CD4-positive, alpha-beta T cell (primary cell): ENCODE measurements around the gene SHISA3. TPM values are rescaled to one million over a fixed set of nuclear protein-coding genes. Genes with fewer than 3 reads are reported as not detected.
A peak's percentile ranks its signal among the peaks of the same experiment; 100 is the strongest.

Experiments used
- ATAC-seq: fragments of 200-7000 bp; cut with Tn5 transposase; one replicate; pipeline ENCODE4 v1.10.0; 2022; ENCODE audit warnings: mild to moderate bottlenecking; ENCODE audit not compliant: poor library complexity
- CTCF ChIA-PET: fragments of 350-600 bp; sonication (Branson Sonifier 250); formaldehyde crosslinking; loops from one replicate; lab custom pipeline; 2021; ENCODE audit warnings: antibody characterized with exemption, inconsistent platforms; lab: Charles Lee
- POLR2A ChIA-PET: fragments of 350-600 bp; sonication (Branson Sonifier 250); formaldehyde crosslinking; loops from one replicate; lab custom pipeline; 2021; ENCODE audit warnings: antibody characterized with exemption, inconsistent platforms; lab: Charles Lee
- DNase-seq, 14 experiments: peaks; one replicate each; pipeline ENCODE4 v3.0.0-alpha.2; 2013 to 2020; ENCODE audit warnings: mixed read lengths in 2 of 14
- H3K27ac ChIP-seq, 2 donors: one replicate each; pipeline versions ENCODE4 v1.5.1 to v1.7.0; 2013; ENCODE audit warnings: low read length in 2 of 2, low read depth in 1 of 2, mild to moderate bottlenecking in 1 of 2
- H3K27me3 ChIP-seq, 2 experiments: 1 replicate in 1 of 2; 2 replicates in 1 of 2; pipeline versions ENCODE4 v1.6.1 to v1.7.0; 2013; ENCODE audit warnings: low read length in 2 of 2, control low read depth in 1 of 2, mild to moderate bottlenecking in 1 of 2, moderate library complexity in 1 of 2; ENCODE audit not compliant: insufficient read depth in 2 of 2, control insufficient read depth in 1 of 2
- H3K36me3 ChIP-seq: one replicate; pipeline ENCODE4 v1.6.1; 2013; ENCODE audit warnings: low read length, control low read depth; ENCODE audit not compliant: insufficient read depth
- H3K4me1 ChIP-seq: one replicate; pipeline ENCODE4 v1.6.1; 2013; ENCODE audit warnings: low read length, control low read depth; ENCODE audit not compliant: insufficient read depth
- H3K4me3 ChIP-seq: one replicate; pipeline ENCODE4 v1.5.1; 2013; ENCODE audit warnings: mild to moderate bottlenecking, low read length, moderate library complexity
- H3K9me3 ChIP-seq, 2 experiments: 1 replicate in 1 of 2; 2 replicates in 1 of 2; pipeline versions ENCODE4 v1.6.1 to v1.7.0; 2013; ENCODE audit warnings: low read length in 2 of 2, mild to moderate bottlenecking in 2 of 2, control low read depth in 1 of 2, moderate library complexity in 1 of 2; ENCODE audit not compliant: control insufficient read depth in 1 of 2, insufficient read depth in 1 of 2
- H3K27ac Mint-ChIP-seq: one replicate; pipeline ENCODE4 v1.8.0; 2020; ENCODE audit warnings: mixed read lengths
- H3K27me3 Mint-ChIP-seq: one replicate; pipeline ENCODE4 v1.8.0; 2021; ENCODE audit warnings: mixed read lengths
- H3K36me3 Mint-ChIP-seq: one replicate; pipeline ENCODE4 v1.8.0; 2021; ENCODE audit warnings: low read depth, mixed read lengths
- H3K4me1 Mint-ChIP-seq: one replicate; pipeline ENCODE4 v1.8.0; 2021; ENCODE audit warnings: low read depth, mixed read lengths
- H3K4me3 Mint-ChIP-seq: one replicate; pipeline ENCODE4 v1.8.0; 2020; ENCODE audit warnings: mild to moderate bottlenecking, mixed read lengths
- H3K9me3 Mint-ChIP-seq: one replicate; pipeline ENCODE4 v1.8.0; 2020; ENCODE audit warnings: mixed read lengths
- intact Hi-C, 2 experiments: fragments of 100-400 bp; cut with DNase I in 1 of 2; cut with micrococcal nuclease in 1 of 2; formaldehyde crosslinking; loops; one replicate each; pipeline versions ENCODE4 v1.15.1 to v1.9.0; 2023 to 2025; cut with DNase I, micrococcal nuclease
- total RNA-seq, 174 experiments: library from RNA in 2 of 174; stranded (reverse) in 2 of 174; gene quantifications; one replicate each; pipeline ENCODE4 v1.2.3 and lab custom pipeline; 2021 to 2026
- TF ChIP-seq, protein P1 (sequence below): fragments of 200-600 bp; IDR thresholded peaks from one replicate; pipeline ENCODE4 v1.8.0; 2022; ENCODE audit warnings: antibody characterized with exemption, mild to moderate bottlenecking

SHISA3 gene
- total RNA-seq, 2 experiments from 2014 or later, result not detected

DNA sequence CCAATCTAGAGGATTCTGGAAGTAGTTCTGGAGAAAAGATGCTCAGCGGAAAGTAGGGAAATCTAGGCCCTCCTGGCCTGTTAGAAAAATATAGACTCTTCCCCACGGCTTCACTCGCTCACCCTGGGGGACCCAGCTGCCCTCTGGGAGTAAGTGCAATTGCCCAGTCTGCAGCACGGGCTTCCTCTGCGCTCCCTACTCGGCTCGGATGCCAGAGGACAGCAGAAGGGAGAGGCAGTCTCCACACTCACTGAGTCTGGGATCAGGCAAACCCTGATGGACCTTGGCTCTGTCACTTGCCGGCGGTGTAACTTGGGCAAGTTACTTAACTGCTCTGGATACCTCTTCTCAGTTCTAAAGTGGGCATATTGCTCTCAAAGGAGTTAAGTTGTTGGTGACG, 2.1 kb downstream of the SHISA3 start:
- ATAC-seq, result no peak
- Histone ChIP-seq H3K36me3 (no peaks in the 10 kb centered on the region), H3K27me3 (peaks cover 39 to 41% of the 10 kb centered on the region in 2 experiments), H3K4me3 (no peak overlapping the region), H3K9me3 (peaks cover 0 to 21% of the 10 kb centered on the region in 2 experiments), H3K27ac (no peak overlapping the region), H3K4me1 (peaks cover 24% of the 10 kb centered on the region)
- POLR2A ChIA-PET, result no interaction called here
- H3K27ac Mint-ChIP-seq, result no peak overlapping the region
- no peaks in the 10 kb centered on the region for H3K36me3 Mint-ChIP-seq
- intact Hi-C loops, result no loop called here
- DNase-seq, result no peak
- peaks cover 28% of the 10 kb centered on the region for H3K4me1 Mint-ChIP-seq
- CTCF ChIA-PET, result no interaction called here
- TF ChIP-seq, protein P1, sequence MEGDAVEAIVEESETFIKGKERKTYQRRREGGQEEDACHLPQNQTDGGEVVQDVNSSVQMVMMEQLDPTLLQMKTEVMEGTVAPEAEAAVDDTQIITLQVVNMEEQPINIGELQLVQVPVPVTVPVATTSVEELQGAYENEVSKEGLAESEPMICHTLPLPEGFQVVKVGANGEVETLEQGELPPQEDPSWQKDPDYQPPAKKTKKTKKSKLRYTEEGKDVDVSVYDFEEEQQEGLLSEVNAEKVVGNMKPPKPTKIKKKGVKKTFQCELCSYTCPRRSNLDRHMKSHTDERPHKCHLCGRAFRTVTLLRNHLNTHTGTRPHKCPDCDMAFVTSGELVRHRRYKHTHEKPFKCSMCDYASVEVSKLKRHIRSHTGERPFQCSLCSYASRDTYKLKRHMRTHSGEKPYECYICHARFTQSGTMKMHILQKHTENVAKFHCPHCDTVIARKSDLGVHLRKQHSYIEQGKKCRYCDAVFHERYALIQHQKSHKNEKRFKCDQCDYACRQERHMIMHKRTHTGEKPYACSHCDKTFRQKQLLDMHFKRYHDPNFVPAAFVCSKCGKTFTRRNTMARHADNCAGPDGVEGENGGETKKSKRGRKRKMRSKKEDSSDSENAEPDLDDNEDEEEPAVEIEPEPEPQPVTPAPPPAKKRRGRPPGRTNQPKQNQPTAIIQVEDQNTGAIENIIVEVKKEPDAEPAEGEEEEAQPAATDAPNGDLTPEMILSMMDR, result no peak
- H3K9me3 Mint-ChIP-seq, result no peaks in the 10 kb centered on the region
- peaks cover 69% of the 10 kb centered on the region for H3K27me3 Mint-ChIP-seq
- peak overlapping the region; percentile 30 for H3K4me3 Mint-ChIP-seq

DNA sequence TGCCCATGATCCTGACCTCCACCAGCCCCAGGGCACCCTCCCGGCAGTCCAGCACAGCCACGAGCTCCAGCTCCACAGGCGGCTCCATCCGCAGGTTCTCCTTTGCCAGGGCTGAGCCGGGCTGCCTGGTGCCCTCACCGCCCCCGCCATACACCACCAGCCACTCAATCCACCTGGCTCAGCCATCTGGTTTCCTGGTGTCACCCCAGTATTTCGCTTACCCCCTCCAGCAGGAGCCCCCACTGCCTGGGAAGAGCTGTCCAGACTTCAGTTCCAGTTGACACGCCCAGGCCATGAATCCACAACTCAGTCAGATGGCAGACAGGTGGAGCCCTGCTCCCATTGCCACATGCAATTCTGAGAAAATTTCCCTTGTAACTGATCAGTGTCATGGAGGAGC, 3.9 kb downstream of the SHISA3 start:
- peaks cover 0 to 21% of the 10 kb centered on the region in 2 experiments for H3K9me3 ChIP-seq
- Mint-ChIP-seq H3K4me1 (peaks cover 28% of the 10 kb centered on the region), H3K4me3 (peak overlapping the region; percentile 43), H3K27me3 (peaks cover 56% of the 10 kb centered on the region), H3K27ac (no peak overlapping the region), H3K36me3 (no peaks in the 10 kb centered on the region), H3K9me3 (no peaks in the 10 kb centered on the region)
- H3K27ac ChIP-seq, result no peak overlapping the region
- H3K4me1 ChIP-seq, result peaks cover 24% of the 10 kb centered on the region
- POLR2A ChIA-PET, result no interaction called here
- ATAC-seq, result no peak
- intact Hi-C loops, result no loop called here
- DNase-seq, result no peak
- peaks cover 33 to 41% of the 10 kb centered on the region in 2 experiments for H3K27me3 ChIP-seq
- CTCF ChIA-PET, result no interaction called here
- H3K36me3 ChIP-seq, result no peaks in the 10 kb centered on the region
- TF ChIP-seq, protein P1, result no peak
- no peak overlapping the region for H3K4me3 ChIP-seq

DNA sequence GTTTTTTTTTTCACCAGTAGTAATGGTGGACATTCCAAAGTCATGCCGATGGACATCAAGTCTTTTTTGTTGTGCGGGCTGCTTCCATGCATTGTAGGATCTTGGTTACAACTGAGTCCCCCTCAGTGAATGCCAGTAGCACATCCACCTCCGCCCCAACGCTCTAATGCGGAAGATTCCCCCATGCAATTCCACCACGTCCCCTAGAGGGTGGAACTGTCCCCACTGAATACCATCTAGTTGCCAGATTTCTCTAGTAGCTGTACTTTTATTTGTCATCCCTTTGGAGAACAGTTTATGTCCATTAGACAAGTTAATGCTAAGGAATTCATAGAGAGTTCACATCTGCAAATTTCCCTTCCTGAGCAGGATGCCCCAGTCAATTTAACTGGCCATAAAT, 6.7 kb downstream of the SHISA3 start:
- intact Hi-C loops, result no loop called here
- Histone ChIP-seq H3K9me3 (peaks cover 0 to 4% of the 10 kb centered on the region in 2 experiments), H3K4me3 (no peak overlapping the region), H3K4me1 (peaks cover 4% of the 10 kb centered on the region), H3K27ac (no peak overlapping the region), H3K27me3 (peaks cover 16 to 20% of the 10 kb centered on the region in 2 experiments), H3K36me3 (no peaks in the 10 kb centered on the region)
- TF ChIP-seq, protein P1, result no peak
- CTCF ChIA-PET, result no interaction called here
- no peaks in the 10 kb centered on the region for H3K36me3 Mint-ChIP-seq
- no peak for ATAC-seq
- POLR2A ChIA-PET, result no interaction called here
- no peak overlapping the region for H3K27ac Mint-ChIP-seq
- H3K4me1 Mint-ChIP-seq, result peaks cover 9% of the 10 kb centered on the region
- DNase-seq, result no peak
- H3K4me3 Mint-ChIP-seq, result no peak overlapping the region
- H3K9me3 Mint-ChIP-seq, result no peaks in the 10 kb centered on the region
- peaks cover 34% of the 10 kb centered on the region for H3K27me3 Mint-ChIP-seq
